Cerebellar cortex (tissue), 1 donor: ENCODE results near the gene OGN.
"Not testable (repeated sequence)": the region's sequence is repeated elsewhere in the genome, so short reads cannot be mapped to it uniquely, and the experiment has no call there.

Experiments used
- DNase-seq: peaks from one replicate; pipeline ENCODE4 v3.0.0-alpha.2; 2015; ENCODE audit warnings: low spot score

OGN gene

GRCh38 chr9:92404042-92404836, at the start of gene OGN:
Gene OGN, minus strand, starts transcription at chr9:92404578. Its CDS starts 1,171 bp downstream, at chr9:92403407.
- no peak for DNase-seq

GRCh38 chr9:92446536-92446935, 42.2 kb upstream of the OGN start:
- no peak for DNase-seq

- DNase-seq, result no peak
Observed at GRCh38 chr9:92444841-92445240, 40.5 kb upstream of the OGN start.

- no peak for DNase-seq
Observed at GRCh38 chr9:92440751-92441046, 36.3 kb upstream of the OGN start.

GRCh38 chr9:92439921-92440750, 35.8 kb upstream of the OGN start:
- DNase-seq, result no peak

- peak; percentile 3 for DNase-seq
Observed at GRCh38 chr9:92438900-92439526, 34.6 kb upstream of the OGN start.

GRCh38 chr9:92435263-92435662, 30.9 kb upstream of the OGN start:
- DNase-seq, result no peak

GRCh38 chr9:92432972-92433548, 28.7 kb upstream of the OGN start:
- DNase-seq, result no peak

GRCh38 chr9:92432350-92432749, 28.0 kb upstream of the OGN start:
- DNase-seq, result no peak

GRCh38 chr9:92429836-92430235, 25.5 kb upstream of the OGN start:
- DNase-seq, result no peak

GRCh38 chr9:92426501-92427145, 22.2 kb upstream of the OGN start:
- DNase-seq, result no peak

- DNase-seq, result no peak
Observed at GRCh38 chr9:92425474-92425873, 21.1 kb upstream of the OGN start.

GRCh38 chr9:92424340-92424739, 20.0 kb upstream of the OGN start, which contains the start of gene OMD:
Gene OMD, minus strand, starts transcription at chr9:92424471. Its CDS starts 6,913 bp downstream, at chr9:92417558.
- DNase-seq, result no peak

GRCh38 chr9:92423612-92424011, 19.2 kb upstream of the OGN start:
- DNase-seq, result no peak

- no peak for DNase-seq
Observed at GRCh38 chr9:92422611-92423338, 18.4 kb upstream of the OGN start.

GRCh38 chr9:92414566-92414965, 10.2 kb upstream of the OGN start:
- DNase-seq, result no peak

- not testable (repeated sequence) for DNase-seq
Observed at GRCh38 chr9:92411157-92411556, 6.8 kb upstream of the OGN start.

GRCh38 chr9:92408747-92409478, 4.5 kb upstream of the OGN start:
- no peak for DNase-seq

- DNase-seq, result no peak
Observed at GRCh38 chr9:92407818-92408217, 3.4 kb upstream of the OGN start.

- DNase-seq, result peak; percentile 3
Observed at GRCh38 chr9:92406477-92406876, 2.1 kb upstream of the OGN start.

GRCh38 chr9:92405818-92406217, 1.4 kb upstream of the OGN start:
- no peak for DNase-seq
